ENCODE data around the gene EFNB3.

Gene EFNB3

GRCh38 chr17:7700510-7700909 lies 4.5 kb upstream of the EFNB3 start:
- DNase-seq (ENCODE audit: low read depth): no peak

- no peak for DNase-seq (ENCODE audit: low read depth)
Observed at GRCh38 chr17:7701681-7702080, 3.3 kb upstream of the EFNB3 start.

GRCh38 chr17:7702776-7703175 lies 2.2 kb upstream of the EFNB3 start:
- DNase-seq (ENCODE audit: low read depth): no peak

GRCh38 chr17:7703584-7704479 lies 1.2 kb upstream of the EFNB3 start:
- no peak for DNase-seq (ENCODE audit: low read depth)

- DNase-seq (ENCODE audit: low read depth): no peak
Observed at GRCh38 chr17:7705269-7706255, 560 bp downstream of the EFNB3 start.

- no peak for DNase-seq (ENCODE audit: low read depth)
Observed at GRCh38 chr17:7706631-7707354, 1.8 kb downstream of the EFNB3 start.

GRCh38 chr17:7707446-7707845 lies 2.4 kb downstream of the EFNB3 start:
- DNase-seq (ENCODE audit: low read depth): no peak

GRCh38 chr17:7707858-7708750 lies 3.1 kb downstream of the EFNB3 start:
- no peak for DNase-seq (ENCODE audit: low read depth)

GRCh38 chr17:7709031-7709430 lies 4.0 kb downstream of the EFNB3 start:
- no peak for DNase-seq (ENCODE audit: low read depth)

- no peak for DNase-seq (ENCODE audit: low read depth)
Observed at GRCh38 chr17:7710301-7710700, 5.3 kb downstream of the EFNB3 start.

GRCh38 chr17:7711051-7711755 lies 6.2 kb downstream of the EFNB3 start:
- no peak for DNase-seq (ENCODE audit: low read depth)

- DNase-seq (ENCODE audit: low read depth): no peak
Observed at GRCh38 chr17:7712111-7712771, 7.2 kb downstream of the EFNB3 start.

GRCh38 chr17:7713782-7714181 lies 8.8 kb downstream of the EFNB3 start:
- DNase-seq (ENCODE audit: low read depth): no peak

GRCh38 chr17:7714721-7715594 lies 10.0 kb downstream of the EFNB3 start:
- no peak for DNase-seq (ENCODE audit: low read depth)

- DNase-seq (ENCODE audit: low read depth): no peak
Observed at GRCh38 chr17:7715936-7716886, 11.2 kb downstream of the EFNB3 start.

GRCh38 chr17:7716901-7717755 lies 12.1 kb downstream of the EFNB3 start, which contains the start of gene DNAH2:
TSS of gene DNAH2 (plus strand) at chr17:7717744. CDS start at chr17:7719735, 1,991 bp downstream.
- no peak for DNase-seq (ENCODE audit: low read depth)

Measured in T-helper 22 cell (primary cell).